ENCODE results near the gene P2RX5. TPM values are rescaled to one million over a fixed set of nuclear protein-coding genes. Genes with fewer than 3 reads are reported as not detected.
A peak's percentile ranks its signal among the peaks of the same experiment; 100 is the strongest.
"Not testable (repeated sequence)": the region's sequence is repeated elsewhere in the genome, so short reads cannot be mapped to it uniquely, and the experiment has no call there.

Gene P2RX5
- total RNA-seq (2014; rRNA removed; shearing (Covaris generic)), result not detected in 2 replicates

- no peak for DNase-seq (ENCODE audit: low spot score)
Observed at GRCh38 chr17:3695723-3696411, at the start of gene P2RX5. Gene P2RX5 (minus strand): TSS chr17:3696155. CDS start chr17:3696005, 150 bp downstream.

- no peak for DNase-seq (ENCODE audit: low spot score)
Observed at GRCh38 chr17:3745071-3745470, 49.1 kb upstream of the P2RX5 start.

DNA sequence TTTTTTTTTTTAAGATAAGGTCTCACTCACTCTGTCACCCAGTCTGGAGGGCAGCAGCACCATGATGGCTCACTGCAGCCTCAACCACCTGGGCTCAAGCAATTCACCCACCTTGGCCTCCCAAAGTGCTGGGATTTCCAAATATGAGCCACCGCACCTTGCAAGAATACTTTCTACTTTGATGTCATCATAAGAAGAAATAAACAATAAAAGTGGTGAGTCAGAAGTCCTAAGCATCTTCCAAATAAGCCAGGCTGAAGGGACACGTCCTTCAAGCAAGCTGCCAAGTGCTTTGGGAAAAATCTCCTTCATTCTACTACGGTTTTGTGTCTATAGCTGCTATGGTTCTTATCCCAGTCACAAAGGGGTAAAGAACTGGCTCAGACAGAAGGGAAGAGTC is 48.1 kb upstream of the P2RX5 start:
- no peak for DNase-seq (ENCODE audit: low spot score)

GRCh38 chr17:3740611-3741073 is 44.7 kb upstream of the P2RX5 start:
- no peak for DNase-seq (ENCODE audit: low spot score)

- DNase-seq (ENCODE audit: low spot score), result no peak
Observed at GRCh38 chr17:3739422-3740124, 43.6 kb upstream of the P2RX5 start.

GRCh38 chr17:3738562-3739295 is 42.8 kb upstream of the P2RX5 start:
- DNase-seq (ENCODE audit: low spot score), result no peak

DNA sequence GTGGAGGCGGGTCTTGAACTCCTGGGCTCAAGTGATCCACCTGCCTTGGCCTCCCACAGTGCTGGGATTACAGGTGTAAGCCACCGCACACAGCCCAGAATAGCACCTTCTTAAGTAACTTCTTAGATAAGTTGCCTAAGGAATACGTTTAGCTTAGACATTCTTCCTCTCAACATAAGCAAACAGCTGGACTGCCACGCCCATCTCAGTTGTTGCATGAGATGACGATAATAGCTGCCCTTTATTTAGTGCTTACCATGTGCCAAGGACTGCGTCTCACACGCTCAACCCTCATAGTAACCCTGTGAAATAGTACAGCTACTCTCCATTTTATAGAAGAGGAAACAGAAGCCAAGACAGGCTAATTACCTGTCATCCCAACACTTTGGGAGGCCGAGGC is 39.6 kb upstream of the P2RX5 start:
- DNase-seq (ENCODE audit: low spot score), result no peak

- DNase-seq (ENCODE audit: low spot score), result not testable (repeated sequence)
Observed at GRCh38 chr17:3734911-3735276, 38.9 kb upstream of the P2RX5 start.

GRCh38 chr17:3732210-3732621 is 36.3 kb upstream of the P2RX5 start:
- no peak for DNase-seq (ENCODE audit: low spot score)

DNA sequence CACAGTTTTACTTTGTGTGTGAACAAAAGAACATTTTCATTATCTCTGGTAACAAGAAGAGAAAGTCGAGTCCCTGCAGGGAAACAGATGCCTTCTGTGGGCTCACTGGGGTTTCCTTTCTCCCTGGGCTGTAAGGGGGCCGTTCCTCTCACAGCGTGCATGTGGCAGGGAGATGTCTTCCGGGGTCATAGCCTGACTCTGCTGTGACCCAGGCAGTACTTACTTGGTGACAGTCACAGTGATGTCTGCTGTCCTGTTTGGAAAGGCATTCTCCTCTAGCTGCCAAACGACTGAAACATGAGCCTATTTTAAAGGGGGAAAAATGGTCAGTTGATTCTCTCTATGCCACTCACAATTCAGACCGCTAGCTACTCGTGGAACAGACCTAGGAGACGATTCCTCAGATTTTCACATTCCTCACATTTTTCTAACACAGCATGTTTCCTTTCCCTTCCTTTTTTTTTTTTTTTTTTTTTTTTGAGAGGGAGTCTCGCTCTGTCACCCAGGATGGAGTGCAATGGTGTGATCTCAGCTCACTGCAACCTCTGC is 35.0 kb upstream of the P2RX5 start:
- DNase-seq (ENCODE audit: low spot score), result no peak

GRCh38 chr17:3729881-3730280 is 33.9 kb upstream of the P2RX5 start:
- DNase-seq (ENCODE audit: low spot score), result no peak

- not testable (repeated sequence) for DNase-seq (ENCODE audit: low spot score)
Observed at GRCh38 chr17:3728099-3728498, 32.1 kb upstream of the P2RX5 start.

- DNase-seq (ENCODE audit: low spot score), result no peak
Observed at GRCh38 chr17:3727041-3727440, 31.1 kb upstream of the P2RX5 start.

DNA sequence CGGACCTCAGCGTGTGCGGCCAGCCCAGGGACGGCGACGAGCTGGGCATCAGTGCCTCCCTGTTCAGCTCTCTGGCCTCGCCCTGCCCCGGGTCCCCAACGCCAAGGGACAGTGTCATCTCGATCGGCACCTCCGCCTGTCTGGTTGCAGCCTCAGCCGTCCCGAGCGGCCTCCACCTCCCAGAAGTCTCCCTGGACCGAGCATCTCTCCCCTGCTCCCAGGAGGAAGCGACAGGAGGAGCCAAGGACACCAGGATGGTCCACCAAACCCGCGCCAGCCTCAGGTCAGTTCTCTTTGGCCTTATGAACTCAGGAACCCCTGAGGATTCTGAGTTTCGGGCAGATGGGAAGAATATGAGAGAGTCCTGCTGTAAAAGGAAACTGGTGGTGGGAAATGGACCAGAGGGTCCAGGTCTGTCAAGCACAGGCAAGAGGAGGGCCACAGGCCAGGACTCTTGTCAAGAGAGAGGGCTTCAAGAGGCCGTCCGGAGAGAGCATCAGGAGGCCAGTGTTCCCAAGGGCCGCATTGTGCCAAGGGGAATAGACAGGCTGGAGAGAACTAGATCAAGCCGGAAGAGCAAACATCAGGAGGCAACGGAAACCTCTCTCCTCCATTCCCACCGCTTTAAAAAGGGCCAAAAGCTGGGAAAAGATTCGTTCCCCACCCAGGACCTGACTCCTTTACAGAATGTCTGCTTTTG is 28.6 kb upstream of the P2RX5 start:
- DNase-seq (ENCODE audit: low spot score), result no peak

DNA sequence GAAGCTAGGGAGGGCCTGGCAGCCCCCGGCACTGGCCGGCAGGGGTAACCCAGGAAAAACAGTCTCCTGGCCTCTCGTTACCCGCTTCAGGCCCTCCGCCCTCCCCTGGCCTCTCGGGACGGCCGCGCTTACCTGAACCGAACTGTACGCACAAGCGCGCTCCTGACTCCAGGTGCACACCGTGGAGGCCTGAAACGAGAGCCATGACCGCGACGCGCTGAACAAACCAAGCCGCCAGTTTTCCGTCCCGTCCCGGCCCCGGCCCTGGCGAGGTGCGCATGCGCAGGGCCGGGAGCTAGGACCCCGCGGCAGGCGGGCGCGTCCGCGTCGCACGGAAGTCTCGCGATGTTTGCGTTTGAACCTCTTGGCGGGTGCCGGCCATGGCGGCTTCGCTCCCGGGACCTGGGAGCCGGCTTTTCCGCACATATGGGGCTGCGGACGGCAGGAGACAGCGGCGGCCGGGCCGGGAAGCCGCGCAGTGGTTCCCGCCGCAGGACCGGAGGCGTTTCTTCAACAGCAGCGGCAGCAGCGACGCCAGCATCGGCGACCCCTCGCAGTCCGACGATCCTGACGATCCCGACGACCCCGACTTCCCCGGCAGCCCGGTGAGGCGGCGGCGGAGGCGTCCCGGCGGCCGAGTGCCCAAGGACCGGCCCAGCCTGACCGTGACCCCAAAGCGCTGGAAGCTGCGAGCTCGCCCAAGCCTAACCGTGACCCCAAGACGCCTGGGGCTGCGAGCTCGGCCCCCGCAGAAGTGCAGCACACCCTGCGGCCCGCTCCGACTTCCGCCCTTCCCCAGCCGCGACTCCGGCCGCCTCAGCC is 27.8 kb upstream of the P2RX5 start, which contains the start of gene HASPIN:
TSS of gene HASPIN (plus strand) at position 348 of the 822 bp plus-strand sequence. CDS start at position 381, 33 bp downstream.
- peak; percentile 65 for DNase-seq (ENCODE audit: low spot score)

DNA sequence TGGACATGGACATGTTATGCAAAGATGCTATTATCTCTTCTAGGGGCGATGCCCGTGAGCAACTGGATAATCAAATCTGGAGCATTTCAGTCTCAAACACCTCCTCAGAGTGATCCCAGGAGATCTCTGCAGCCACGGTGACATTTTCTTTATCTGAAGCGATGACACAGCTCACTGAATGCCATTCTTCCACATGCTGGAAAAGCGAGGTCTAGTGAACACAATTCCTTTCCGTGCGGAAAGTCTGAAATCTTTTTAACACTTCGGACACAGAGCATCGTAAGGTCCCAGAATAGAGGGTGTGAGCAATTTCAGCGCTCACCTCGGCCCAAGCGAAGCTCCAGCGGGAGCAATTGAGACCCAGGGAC is 27.2 kb upstream of the P2RX5 start:
- DNase-seq (ENCODE audit: low spot score), result no peak

GRCh38 chr17:3722716-3723115 is 26.8 kb upstream of the P2RX5 start:
- DNase-seq (ENCODE audit: low spot score), result no peak

- DNase-seq (ENCODE audit: low spot score), result no peak
Observed at GRCh38 chr17:3719265-3719664, 23.3 kb upstream of the P2RX5 start.

DNA sequence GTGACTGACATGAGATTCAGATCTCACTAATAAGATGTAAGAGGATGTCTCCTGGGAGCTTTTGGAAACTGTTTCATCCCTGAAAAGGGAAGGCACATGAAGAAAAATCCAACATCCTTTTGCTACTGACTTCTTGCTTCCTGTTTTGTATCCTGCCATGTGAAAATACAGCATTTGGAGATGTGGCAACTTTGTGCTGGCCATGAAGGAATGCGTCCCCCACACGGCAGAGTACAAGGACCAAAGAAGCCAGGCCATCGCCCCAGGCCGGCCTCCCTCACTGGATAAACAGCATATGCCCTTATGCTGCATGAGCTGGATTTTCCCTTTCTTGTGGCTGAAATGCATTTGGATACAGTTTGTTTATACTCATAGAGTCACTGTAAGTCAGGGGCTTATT is 22.2 kb upstream of the P2RX5 start:
- no peak for DNase-seq (ENCODE audit: low spot score)

- no peak for DNase-seq (ENCODE audit: low spot score)
Observed at GRCh38 chr17:3715296-3715695, 19.3 kb upstream of the P2RX5 start.
